ENCODE data around the gene UGT1A1.

DNA sequence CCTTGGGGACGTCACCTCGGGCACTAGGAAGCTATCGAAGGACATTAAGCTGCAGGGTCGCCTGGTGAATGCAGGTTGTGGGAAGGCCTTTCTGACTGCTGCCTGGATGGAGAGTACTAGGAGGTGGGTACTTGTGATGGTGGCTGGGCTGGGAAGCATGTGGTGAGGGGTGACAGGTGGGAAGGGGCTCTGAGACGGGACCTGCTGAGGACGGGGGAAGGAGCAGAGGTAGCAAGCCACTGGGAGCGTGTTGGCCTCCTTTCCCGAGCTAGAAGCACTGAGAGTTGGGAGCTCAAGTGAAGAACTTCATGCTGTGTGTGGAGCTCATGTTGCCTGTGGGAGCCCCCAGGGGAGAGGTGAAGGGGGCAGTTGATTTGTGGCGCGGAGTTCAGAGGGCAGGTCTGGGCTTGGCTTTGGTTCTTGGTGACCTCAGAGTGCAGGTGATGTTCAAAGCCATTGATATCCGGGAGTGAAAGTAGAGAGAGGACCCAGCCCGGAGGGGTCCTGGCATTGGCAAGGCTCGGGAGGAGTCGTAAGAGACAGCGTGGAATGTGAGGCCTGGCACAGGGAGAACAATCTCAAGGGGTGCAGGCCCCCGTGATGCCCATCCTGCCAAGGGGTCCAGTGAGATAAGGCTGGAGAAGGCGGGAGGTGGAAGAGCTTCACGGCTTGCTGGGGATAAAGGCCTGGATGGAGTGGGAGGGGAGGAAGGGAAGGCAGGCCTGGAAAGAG, 31.2 kb downstream of the UGT1A1 start:
- TF ChIP-seq, protein P1, sequence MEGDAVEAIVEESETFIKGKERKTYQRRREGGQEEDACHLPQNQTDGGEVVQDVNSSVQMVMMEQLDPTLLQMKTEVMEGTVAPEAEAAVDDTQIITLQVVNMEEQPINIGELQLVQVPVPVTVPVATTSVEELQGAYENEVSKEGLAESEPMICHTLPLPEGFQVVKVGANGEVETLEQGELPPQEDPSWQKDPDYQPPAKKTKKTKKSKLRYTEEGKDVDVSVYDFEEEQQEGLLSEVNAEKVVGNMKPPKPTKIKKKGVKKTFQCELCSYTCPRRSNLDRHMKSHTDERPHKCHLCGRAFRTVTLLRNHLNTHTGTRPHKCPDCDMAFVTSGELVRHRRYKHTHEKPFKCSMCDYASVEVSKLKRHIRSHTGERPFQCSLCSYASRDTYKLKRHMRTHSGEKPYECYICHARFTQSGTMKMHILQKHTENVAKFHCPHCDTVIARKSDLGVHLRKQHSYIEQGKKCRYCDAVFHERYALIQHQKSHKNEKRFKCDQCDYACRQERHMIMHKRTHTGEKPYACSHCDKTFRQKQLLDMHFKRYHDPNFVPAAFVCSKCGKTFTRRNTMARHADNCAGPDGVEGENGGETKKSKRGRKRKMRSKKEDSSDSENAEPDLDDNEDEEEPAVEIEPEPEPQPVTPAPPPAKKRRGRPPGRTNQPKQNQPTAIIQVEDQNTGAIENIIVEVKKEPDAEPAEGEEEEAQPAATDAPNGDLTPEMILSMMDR (IDR thresholded peaks at IDR 0.05; ENCODE audit: insufficient read depth, low read length, poor library complexity, severe bottlenecking) = no peak
- TF ChIP-seq EZH2phosphoT487 (conservative IDR thresholded peaks at IDR 0.05; ENCODE audit: low read length) = no peak
